ENCODE measurements around the gene ADAMTS12.
"Not testable (repeated sequence)": the region's sequence is repeated elsewhere in the genome, so short reads cannot be mapped to it uniquely, and the experiment has no call there.

The ADAMTS12 gene

DNA sequence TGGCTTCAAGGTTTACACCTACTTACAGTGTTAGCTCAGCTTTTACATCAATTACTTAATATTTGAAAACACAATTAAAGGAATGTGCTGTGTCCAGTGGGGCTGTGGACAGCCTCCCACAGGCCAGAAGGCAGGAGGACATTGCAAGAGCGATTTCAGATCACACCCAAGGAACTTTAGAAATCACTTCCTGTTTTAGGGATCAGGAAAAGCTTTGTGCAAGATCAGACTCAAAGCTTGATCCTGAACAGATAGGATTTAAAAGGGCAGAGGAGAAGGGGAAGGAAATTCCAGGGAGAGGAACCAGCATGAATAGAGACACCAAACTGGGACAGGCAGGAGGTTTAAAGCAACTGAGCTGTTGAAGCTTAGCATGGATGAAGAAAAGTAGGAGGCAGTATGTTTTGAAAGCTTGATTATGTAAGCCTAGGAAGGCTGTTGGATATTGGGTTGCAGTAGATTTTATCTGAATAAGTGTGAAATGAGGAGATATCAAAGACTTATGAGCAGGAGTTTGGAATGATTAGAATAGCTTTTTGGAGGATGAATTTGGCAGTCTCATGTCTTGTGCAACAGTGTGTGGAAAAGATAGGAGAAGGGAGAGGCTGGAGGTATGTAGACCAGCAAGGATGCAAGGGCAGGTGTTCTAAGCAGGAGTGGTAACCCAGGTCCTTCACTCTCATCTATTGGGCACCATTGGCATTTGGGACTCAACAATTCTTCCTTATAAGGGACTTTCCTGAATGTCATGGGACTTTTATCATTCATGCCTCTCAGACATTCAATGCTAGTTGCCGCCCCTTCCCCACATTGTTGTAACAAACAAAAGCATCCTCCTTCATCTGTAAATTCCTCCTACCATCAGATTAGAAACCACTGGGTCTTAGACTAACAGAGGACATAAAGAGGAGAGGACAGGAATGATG is 327.5 kb downstream of the ADAMTS12 start:
- no peak for DNase-seq

DNA sequence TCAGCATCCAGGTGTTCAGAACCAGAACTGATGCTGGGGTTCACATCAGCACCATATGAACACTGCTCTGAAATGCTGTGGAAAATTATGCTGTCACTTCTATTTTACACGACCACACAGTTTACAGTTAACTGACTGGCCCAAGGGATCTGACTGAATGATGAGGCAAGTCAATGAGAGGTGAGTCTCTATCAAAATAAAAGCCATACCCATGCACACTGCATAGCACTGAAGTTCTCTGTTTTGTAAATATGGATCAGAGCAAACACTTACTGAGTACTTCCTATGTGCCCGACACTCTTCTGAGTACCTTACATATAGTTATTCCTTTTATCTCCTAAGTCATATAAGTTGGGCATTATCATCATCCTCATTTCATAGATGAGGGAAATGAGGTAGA is 328.3 kb downstream of the ADAMTS12 start:
- DNase-seq: no peak

DNA sequence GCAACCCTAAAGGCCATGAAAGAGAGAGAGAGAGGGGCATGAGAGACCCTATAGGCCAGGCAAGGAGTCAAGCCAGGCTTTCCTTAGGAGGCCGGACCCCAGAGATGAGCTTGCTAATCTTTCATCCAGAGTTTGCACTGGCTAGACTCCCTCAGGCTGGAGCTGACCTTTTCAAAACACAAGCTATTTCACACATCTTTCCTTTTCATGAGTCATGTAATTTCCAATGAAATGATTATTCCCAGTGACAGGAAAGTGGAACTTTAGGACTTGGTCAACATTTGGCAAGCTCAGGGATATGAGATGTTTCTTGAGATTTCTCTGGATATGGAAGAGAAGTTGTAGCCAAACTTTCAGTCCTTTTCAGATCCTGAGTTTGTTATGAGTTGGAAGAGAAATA is 333.3 kb downstream of the ADAMTS12 start:
- DNase-seq: no peak

DNA sequence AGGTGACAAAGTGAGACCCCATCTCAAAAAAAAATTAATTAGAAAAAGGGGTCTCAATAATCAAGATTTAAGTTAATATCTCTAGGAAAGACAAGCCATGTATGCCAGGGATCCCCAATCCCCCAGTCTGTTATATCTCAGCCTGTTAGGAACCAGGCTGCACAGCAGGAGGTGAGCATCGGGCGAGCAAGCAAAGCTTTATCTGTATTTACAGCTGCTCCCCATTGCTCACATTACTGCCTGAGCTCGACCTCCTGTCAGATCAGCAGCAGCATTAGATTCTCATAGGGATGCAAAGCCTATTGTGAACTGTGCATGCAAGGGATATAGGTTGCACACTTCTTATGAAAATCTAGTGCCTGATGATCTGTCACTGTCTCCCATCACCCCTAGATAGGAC is 334.2 kb downstream of the ADAMTS12 start:
- no peak for DNase-seq

DNA sequence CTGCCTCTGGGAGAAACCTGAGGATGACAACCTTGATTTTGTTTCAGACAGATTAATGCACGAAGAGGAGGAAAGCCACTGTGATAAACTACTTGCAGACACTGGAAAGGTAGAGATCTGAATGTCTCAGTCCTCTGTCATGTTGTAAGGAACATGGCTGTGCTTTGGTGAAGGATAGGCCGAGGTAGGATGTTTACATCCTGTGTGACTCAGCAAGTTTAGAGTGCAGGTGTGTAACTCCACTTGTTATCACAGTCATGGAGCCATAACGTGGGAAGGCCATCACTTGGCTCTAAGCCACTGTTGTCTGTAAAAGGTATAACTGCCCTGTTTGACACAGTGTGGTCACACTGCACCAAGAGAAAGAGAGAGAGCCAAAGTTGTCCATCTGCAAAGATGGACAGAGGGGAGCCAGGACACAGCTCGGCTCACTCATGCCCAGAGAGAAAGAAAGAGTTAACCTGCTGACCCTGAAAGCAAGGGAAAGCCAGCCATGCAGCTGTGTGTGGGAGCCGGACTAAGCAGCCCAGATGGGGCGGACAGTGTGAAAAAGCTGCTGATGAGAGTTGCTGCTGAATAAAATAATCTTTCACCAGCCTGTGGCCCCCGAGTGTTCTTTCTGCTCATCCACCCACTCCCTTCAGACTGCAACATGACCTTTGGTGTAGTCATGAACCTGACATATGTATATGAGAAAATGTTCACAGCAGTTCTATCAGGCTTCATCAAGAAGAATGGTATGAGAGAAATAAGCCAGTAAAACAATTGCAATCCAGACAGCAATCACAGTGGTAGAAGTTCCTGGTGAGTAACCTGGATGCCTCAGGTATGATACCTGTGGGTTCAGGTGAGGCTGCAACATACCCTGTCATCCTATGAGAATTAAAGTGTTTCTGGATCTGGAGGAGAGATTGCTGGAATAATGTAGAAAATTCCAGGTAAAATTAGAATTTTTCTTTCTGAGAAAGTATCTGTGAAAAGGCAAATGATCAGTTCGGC is 335.2 kb downstream of the ADAMTS12 start:
- DNase-seq: no peak

DNA sequence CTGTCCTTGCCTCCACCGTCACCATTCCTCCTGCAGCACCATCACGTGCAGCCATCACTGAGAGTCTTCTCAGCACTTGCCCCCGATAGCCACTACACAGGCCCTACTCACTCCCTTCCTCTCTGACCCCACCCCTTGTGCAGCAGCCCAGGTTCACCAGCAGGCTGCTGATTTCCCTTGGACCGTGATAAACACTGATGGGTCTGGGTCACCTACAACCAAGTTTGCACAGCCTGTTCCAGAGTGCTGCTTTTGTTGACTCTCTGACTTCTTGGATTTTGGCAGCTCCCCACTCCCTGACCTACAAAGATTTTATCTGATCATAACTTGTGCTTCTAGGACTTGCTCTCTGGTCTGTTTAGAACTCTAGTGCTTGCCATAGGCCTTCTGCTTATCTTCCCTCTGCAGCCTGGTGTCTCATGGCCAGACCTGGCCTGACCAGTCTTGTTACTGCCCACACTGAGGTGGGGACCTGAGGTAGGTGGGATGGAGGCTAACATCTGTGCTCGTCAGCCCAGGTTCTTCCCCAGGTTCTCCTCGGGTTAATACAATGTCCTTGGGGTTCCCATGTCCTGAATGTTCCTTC is 341.7 kb downstream of the ADAMTS12 start:
- DNase-seq: no peak

DNA sequence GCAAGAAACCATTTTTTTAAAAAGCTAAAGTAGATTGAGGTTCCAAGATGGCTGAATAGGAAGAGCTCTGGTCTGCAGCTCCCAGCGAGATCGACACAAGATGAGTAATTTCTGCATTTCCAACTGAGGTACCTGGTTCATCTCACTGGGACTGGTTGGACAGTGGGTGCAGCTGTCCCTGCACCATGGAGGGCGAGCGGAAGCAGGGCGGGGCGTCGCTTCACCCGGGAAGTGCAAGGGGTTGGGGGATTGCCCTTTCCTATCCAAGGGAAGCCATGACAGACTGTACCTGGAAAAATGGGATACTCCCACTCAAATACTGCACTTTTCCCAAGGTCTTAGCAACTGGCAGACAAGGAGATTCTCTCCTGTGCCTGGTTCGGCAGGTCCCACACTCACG is 352.0 kb downstream of the ADAMTS12 start:
- not testable (repeated sequence) for DNase-seq

DNA sequence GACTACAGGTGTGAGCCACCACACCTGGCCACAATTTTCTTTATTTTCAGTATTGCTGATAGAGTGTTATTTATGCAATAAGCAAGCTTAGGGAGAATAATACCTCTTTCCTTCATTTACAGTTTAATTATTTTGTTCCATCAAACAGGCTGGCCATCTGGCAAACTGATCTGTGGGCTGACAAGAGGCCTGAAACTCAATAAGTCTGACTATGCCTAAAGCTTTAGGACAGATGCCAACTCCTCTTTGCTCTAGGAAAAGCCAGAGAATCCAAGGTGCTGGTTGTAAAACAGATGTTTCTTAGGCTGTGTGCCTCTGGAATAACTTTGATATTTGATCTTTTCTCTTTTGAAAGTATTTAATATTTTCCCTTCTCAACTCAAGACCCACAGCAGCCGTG is 352.6 kb downstream of the ADAMTS12 start:
- DNase-seq: no peak

DNA sequence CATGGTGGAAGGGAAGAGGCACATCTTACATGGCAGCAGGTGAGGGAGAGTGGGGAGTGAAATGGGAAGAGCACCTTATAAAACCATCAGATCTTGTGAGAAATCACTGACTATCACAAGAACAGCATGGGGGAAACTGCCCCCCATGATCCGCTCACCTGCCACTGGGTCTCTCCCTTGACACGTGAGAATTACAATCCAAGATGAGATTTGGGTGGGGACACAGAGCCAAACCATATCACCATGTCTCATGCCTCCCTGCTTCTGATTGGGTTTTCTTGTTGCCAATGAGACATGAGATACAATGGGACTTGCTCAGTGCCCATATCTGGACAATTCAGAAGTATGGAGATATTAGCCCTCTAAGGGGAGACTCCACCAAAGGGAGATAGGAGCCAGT is 353.6 kb downstream of the ADAMTS12 start:
- no peak for DNase-seq

DNA sequence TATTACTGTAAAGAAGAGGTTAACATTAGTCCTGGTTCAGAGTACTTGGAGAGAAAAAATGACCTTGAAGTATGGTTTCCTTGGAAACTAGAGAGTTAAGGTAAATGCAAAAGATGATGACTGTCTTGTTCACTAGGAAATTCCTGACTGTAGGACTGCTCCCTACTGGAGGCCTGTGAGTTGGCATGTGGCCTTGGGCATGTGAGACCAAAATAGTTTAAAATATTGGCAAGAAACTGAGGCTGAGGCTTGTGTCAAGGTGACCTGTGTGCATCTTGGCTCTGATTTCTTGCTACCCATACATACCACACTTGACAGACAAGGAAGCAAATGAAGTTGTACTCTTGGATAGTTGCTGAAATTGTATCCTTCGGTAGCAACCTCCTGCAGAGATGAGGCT is 354.6 kb downstream of the ADAMTS12 start:
- DNase-seq: no peak

DNA sequence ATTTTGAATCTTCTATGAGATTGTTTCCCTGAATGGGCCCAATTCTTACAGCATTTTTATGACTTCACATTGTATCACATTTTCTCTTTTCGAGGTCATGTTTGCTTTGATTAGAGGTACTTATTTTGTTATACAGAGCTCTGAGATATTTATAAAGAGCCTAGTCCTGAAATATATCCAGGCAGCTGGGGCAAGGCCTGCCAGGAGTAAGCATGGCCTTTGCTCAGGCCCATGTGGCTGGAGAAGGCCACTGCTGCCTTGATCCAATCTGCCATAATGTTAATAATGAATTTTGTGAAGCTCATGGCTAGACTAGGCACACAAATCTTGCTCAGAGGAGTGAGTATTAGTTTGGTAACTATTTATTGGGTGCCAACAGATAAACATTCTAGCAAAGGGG is 355.0 kb downstream of the ADAMTS12 start:
- no peak for DNase-seq

DNA sequence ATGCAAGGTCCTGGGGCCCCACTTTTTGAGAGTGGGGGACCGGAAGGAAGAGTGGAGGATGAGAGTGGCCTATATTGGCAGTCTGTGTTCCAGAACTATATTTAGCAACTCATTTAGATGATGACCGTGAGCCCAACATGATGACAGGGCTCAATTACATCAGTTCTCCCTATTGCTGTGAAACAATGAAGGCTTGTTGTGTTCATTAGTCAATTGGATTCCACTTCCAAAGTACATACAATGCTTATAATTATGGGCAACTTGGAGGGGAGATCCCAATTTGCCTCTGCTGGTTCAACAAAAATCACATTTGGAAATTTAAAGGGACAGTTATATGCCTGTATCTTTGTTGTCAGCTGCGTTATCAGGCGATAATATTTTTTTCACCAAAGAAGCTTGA is 360.0 kb downstream of the ADAMTS12 start:
- no peak for DNase-seq

DNA sequence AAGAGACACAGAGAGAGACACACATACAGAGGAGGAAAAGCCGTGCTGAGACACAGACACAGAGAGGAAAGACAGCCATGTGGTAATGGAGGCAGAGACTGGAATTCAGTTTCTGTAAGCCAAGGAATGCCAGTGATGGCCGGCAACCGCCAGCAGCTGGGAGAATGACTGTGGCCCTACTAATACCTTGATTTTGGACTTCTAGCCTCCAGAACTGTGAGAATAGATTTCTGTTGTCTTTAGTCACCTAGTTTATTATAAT is 360.8 kb downstream of the ADAMTS12 start:
- no peak for DNase-seq

DNA sequence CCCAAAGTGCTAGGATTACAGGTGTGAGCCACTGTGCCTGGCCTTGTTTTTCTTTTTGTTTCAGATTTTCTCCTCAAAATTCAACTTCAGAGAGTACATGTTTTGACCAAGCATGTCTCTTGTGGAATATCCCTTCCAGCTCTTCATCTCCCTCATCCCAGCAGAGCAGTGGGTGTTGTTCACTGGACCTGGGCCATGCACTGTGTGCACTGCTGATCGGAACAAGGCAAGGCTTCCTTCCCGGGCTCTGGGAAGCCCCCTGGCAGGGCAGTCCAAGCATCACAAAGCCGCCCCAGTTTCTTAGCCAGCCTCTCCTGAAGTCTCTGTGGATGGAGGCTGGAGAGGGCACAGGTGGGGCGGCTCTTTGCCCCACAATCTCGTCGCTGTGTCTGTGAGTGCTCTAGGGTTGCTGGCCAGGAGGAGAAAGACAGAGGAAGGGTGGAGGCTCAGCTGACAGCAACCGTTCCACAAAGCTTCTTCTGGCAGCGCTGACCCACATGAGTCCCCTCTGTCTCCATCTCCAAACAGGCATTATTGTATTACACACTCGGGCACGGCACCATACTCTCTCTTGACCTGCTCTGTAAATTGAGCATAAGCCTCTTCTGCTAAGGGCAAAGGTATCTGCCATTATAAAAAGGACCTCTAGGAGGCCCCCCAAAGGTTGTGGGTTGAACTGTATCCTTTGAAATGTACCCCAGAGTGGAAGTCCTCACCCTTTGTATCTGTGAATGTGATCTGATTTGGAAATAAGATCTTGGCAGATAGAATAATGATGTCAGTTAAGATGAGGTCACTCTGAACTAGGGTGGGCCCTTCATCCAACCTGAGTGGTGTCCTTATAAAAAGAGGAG is 361.4 kb downstream of the ADAMTS12 start:
- DNase-seq: no peak

DNA sequence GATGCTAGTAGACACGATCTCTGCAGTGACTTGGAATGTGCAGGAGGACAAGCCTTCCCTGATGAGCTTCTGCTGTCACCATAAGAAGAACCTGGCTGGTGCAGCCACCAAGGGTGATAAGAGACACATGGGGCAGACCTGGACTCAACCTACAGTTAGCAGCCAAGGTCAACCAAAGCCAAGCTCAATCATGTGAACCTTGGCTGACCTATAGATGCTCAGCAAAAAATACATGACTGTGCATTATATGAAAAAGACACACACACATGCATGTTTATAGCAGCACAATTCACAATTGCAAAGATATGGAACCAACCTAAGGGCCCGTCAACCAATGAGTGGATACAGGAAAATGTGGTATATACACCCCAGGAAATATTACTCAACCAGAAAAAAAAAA is 364.1 kb downstream of the ADAMTS12 start:
- no peak for DNase-seq

DNA sequence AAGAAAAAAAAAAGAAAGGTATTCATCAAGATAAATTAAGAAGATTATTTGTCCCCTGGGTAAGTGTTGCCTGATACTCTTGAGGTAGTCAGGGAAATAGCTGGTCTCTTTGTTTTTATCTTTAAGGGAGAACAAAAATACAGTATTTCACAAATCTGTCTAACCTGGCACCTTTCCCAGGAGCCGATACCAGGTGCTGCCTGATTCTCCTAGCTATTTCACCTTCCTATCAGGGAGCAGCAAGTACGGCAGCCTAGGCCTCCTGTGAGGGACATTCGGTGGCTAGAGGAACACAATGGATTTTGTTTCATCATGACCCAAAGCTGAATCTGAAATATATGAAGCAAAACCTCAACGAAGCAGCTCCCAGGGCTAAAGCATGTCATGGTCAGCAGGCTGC is 365.0 kb downstream of the ADAMTS12 start:
- no peak for DNase-seq

DNA sequence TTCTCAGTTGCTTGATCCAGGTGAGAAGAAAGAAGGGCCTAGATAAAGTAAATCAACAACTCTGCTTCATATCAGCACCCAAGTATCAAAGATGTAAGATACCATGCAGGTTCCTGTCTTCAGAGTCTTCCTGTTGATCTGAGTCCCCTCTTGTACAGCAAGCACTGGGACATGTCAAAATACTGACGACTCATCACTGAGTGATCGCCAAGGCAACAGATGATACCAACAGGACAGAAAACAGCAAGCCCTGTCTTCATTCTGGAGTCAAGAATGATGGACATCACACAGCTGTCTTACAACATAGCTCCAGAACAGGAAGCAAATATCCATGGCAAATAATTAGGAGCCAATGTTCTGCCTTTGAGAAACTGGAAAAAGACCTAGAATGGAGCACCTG is 367.3 kb downstream of the ADAMTS12 start:
- DNase-seq: no peak

DNA sequence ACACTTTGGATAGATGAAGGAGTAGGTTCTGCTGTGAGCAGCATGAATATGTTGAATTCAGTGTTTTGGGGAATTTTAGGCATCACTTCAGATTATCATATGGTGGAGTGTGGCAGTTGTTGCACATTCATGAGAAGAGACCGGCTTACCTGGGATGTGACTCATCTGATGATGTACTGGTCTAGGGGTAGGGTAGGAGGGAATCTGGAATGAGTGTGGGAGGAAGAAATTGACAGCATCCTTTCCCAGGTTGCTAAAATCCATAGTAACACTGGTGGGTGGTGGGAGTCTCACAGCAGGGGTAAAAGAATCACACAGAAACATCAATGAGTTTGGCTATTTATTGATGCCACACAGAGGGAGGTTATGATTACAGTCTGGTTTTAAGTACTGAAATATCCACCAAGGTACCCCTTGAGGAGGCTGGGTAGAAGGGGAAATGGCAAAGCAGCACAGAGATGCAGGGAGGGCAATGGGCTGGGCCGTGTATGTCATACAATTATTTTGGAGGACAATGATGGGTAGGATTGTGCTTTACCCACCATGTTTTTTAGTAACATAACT is 368.5 kb downstream of the ADAMTS12 start:
- DNase-seq: no peak

DNA sequence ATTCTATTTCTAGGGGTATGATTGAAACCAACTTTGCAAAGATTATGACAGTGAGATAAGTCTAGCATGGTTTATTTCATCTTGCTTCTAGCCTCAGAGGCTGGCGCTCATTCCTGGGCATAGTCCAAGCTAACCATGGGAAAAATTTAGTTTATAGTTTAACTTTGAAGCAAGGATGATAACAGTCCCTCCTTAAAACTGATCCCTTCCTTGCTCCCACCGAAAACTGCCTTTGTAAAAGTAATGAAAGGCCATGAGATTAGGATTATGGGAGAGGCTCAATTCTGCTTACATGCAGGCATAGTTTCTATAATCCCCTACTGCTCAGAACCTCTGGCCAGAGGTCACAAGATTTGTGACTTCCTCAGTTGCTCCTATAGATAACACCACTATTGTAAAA is 375.4 kb downstream of the ADAMTS12 start:
- no peak for DNase-seq

DNA sequence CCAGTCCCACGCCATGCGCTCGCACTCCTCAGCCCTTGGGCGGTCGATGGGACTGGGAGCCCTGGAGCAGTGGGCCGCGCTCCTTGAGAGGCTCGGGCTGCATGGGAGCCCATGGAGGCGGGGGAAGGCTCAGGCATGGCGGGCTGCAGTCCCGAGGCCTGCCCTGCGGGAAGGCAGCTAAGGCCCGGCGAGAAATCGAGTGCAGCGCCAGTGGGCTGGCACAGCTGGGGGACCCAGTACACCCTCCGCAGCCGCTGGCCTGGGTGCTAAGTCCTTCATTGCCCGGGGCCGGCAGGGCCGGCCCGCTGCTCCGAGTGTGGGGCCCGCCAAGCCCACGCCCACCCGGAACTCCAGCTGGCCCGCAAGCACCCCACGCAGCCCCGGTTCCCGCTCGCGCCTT is 376.4 kb downstream of the ADAMTS12 start:
- DNase-seq: not testable (repeated sequence)

DNA sequence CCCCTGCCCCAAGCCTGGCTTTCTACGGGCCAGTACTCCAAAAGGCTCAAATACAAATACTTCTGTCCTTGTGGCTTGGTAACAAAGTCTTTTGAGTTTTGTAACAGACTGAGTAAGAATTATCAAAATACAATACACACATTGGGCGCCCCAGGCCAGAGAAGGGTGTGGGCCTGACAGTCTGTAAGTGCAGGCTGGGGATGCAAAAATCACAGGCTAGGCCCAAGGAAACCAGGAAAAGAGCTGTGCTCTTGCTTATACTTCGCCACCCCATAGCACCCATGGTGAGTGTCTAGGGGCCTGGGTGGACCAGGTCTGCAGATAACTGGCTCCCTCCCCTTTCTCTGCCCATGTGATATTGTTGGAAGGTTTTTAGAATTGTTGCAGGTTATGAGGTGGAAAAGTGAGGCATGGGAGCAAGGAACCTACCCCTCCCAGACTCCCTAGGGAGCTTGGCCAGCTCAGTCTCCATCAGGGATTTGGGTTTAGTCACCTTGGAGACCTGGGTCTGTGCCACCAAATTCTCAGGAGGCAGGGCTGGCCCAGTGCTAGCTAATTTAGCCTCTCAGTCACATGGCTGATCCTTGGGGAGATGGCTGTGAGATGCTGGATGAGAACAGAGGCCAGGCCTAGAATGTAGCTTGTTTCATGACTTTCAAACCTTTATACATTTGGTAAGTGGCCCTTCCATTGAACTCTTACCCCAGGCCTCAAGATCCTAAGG is 378.2 kb downstream of the ADAMTS12 start:
- no peak for DNase-seq

DNA sequence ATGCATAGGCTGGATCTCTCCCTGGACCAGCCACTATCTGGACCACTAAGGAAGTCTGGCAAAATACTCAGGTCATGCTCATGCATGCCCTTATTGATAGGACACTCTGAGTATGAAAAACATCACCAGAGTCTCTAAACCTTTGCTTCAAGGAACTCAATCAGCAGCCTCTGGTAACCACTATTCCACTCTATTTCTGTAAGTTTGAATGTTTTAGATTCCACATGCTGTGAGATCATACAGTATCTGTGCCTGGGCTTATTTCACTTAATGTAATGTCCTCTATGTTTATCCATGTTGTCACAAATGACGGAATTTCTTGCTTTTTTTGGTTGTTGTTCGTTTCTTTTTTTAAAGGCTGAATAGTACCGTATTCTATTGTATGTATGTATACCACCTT is 382.8 kb downstream of the ADAMTS12 start:
- no peak for DNase-seq
